Measurements from ENCODE around the gene TSPEAR.

TSPEAR gene

DNA sequence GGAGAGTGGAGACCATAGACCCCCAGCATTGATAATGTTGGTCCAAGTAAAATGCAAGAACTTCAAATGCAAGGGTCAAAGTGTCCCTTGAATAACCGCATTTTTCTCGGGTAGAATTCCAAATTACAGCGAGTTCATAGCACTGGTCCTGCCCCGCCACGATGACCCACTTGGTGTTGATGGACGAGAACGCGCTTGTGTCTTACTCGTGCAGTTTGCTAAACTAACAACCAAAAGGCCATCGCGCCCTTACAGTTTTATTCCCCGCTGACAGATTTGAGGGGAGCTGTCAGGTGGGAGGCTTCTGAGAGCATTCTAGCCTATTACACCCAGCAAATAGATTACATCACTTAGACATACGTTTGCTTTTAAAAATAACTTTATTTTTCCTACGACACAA is 17.3 kb upstream of the TSPEAR start:
- Histone ChIP-seq H3K4me3 (ENCODE audit: low read length) (no peak overlapping the region), H3K4me1 (ENCODE audit: control insufficient read depth, low read length) (no peaks in the 10 kb centered on the region), H4K20me1 (ENCODE audit: control insufficient read depth, insufficient read depth, low read depth, low read length) (no peaks in the 10 kb centered on the region), H3K9me2 (replicated peaks; ENCODE audit: control insufficient read depth, low read length) (no peaks in the 10 kb centered on the region), H3K9me3 (ENCODE audit: control insufficient read depth, insufficient read depth, low read length) (no peaks in the 10 kb centered on the region), H3K36me3 (ENCODE audit: control insufficient read depth, low read length) (no peaks in the 10 kb centered on the region), H3K4me2 (ENCODE audit: low read length) (no peak overlapping the region), H3F3A (ENCODE audit: control insufficient read depth, insufficient read depth) (no peaks in the 10 kb centered on the region), H3K27me3 (ENCODE audit: control insufficient read depth, low read length) (no peaks in the 10 kb centered on the region), H3K27ac (ENCODE audit: low read depth, low read length) (no peak overlapping the region), H3K79me2 (ENCODE audit: control insufficient read depth, low read length) (no peaks in the 10 kb centered on the region)
- TF ChIP-seq, protein P1, sequence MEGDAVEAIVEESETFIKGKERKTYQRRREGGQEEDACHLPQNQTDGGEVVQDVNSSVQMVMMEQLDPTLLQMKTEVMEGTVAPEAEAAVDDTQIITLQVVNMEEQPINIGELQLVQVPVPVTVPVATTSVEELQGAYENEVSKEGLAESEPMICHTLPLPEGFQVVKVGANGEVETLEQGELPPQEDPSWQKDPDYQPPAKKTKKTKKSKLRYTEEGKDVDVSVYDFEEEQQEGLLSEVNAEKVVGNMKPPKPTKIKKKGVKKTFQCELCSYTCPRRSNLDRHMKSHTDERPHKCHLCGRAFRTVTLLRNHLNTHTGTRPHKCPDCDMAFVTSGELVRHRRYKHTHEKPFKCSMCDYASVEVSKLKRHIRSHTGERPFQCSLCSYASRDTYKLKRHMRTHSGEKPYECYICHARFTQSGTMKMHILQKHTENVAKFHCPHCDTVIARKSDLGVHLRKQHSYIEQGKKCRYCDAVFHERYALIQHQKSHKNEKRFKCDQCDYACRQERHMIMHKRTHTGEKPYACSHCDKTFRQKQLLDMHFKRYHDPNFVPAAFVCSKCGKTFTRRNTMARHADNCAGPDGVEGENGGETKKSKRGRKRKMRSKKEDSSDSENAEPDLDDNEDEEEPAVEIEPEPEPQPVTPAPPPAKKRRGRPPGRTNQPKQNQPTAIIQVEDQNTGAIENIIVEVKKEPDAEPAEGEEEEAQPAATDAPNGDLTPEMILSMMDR (IDR thresholded peaks at IDR 0.05; ENCODE audit: low read depth, low read length, poor library complexity, severe bottlenecking), result no peak
- no peak for TF ChIP-seq EZH2phosphoT487 (IDR thresholded peaks at IDR 0.05; ENCODE audit: borderline replicate concordance, low read length)

DNA sequence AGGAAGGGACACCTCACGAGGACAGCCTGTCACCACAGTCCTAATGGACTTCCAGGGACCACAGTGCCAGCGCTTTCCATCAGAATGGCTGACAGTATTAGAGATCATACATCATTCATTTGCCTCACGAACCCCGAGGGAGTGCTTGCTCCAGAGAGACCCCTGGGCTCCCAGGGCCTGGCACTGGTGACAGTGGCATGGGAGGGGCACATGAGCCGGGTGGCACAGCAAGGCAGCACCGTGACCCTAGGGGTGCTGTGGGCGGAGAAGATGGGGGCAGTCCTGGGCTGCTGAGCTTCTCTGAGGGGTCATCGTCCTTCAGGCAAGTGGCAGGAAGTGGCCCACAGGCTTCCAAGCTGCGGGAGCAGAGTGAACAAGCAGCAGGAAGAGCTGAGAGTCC is 16.4 kb upstream of the TSPEAR start:
- no peaks in the 10 kb centered on the region for H3K27me3 ChIP-seq (ENCODE audit: control insufficient read depth, low read length)
- H3K36me3 ChIP-seq (ENCODE audit: control insufficient read depth, low read length), result no peaks in the 10 kb centered on the region
- H3K4me2 ChIP-seq (ENCODE audit: low read length), result no peak overlapping the region
- H3K27ac ChIP-seq (ENCODE audit: low read depth, low read length), result no peak overlapping the region
- H3K4me3 ChIP-seq (ENCODE audit: low read length), result no peak overlapping the region
- TF ChIP-seq, protein P1 (IDR thresholded peaks at IDR 0.05; ENCODE audit: low read depth, low read length, poor library complexity, severe bottlenecking), result no peak
- no peak for TF ChIP-seq EZH2phosphoT487 (IDR thresholded peaks at IDR 0.05; ENCODE audit: borderline replicate concordance, low read length)
- H3K79me2 ChIP-seq (ENCODE audit: control insufficient read depth, low read length), result no peaks in the 10 kb centered on the region
- no peaks in the 10 kb centered on the region for H3K4me1 ChIP-seq (ENCODE audit: control insufficient read depth, low read length)
- no peaks in the 10 kb centered on the region for H3K9me2 ChIP-seq (replicated peaks; ENCODE audit: control insufficient read depth, low read length)
- H3F3A ChIP-seq (ENCODE audit: control insufficient read depth, insufficient read depth), result no peaks in the 10 kb centered on the region
- no peaks in the 10 kb centered on the region for H4K20me1 ChIP-seq (ENCODE audit: control insufficient read depth, insufficient read depth, low read depth, low read length)
- H3K9me3 ChIP-seq (ENCODE audit: control insufficient read depth, insufficient read depth, low read length), result no peaks in the 10 kb centered on the region

DNA sequence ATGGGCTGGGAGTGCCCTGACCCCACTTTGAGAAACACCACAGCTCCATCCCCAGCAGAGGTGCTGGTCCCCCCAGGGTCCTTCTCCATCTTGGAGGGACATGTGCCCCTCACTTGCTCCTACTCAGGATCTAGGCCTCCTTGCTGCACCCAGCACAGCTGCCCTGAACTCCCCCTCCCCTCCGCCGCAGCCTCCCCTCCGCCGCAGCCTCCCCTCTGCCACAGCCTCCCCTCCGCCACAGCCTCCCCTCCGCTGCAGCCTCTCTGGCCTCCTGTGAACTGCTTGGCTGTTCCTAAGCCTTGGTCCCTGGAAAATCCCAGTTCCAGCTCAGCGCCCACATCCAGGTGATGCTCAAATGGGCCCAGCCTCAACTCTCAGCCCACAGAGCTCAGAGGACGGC is 15.9 kb upstream of the TSPEAR start:
- H3K4me2 ChIP-seq (ENCODE audit: low read length), result no peak overlapping the region
- H3K79me2 ChIP-seq (ENCODE audit: control insufficient read depth, low read length), result no peaks in the 10 kb centered on the region
- TF ChIP-seq EZH2phosphoT487 (IDR thresholded peaks at IDR 0.05; ENCODE audit: borderline replicate concordance, low read length), result no peak
- TF ChIP-seq, protein P1 (IDR thresholded peaks at IDR 0.05; ENCODE audit: low read depth, low read length, poor library complexity, severe bottlenecking), result no peak

GRCh38 chr21:44726826-44727225 is 15.5 kb upstream of the TSPEAR start:
- no peaks in the 10 kb centered on the region for H3K79me2 ChIP-seq (ENCODE audit: control insufficient read depth, low read length)

More for the DNA sequence above, 15.9 kb upstream of the TSPEAR start:
- Histone ChIP-seq H3K4me3 (ENCODE audit: low read length) (no peak overlapping the region), H3K27ac (ENCODE audit: low read depth, low read length) (no peak overlapping the region), H3K4me1 (ENCODE audit: control insufficient read depth, low read length) (no peaks in the 10 kb centered on the region), H3K36me3 (ENCODE audit: control insufficient read depth, low read length) (no peaks in the 10 kb centered on the region), H4K20me1 (ENCODE audit: control insufficient read depth, insufficient read depth, low read depth, low read length) (no peaks in the 10 kb centered on the region), H3K9me2 (replicated peaks; ENCODE audit: control insufficient read depth, low read length) (no peaks in the 10 kb centered on the region), H3K9me3 (ENCODE audit: control insufficient read depth, insufficient read depth, low read length) (no peaks in the 10 kb centered on the region), H3K27me3 (ENCODE audit: control insufficient read depth, low read length) (no peaks in the 10 kb centered on the region), H3F3A (ENCODE audit: control insufficient read depth, insufficient read depth) (no peaks in the 10 kb centered on the region)

More at GRCh38 chr21:44726826-44727225, 15.5 kb upstream of the TSPEAR start:
- no peaks in the 10 kb centered on the region for H3K36me3 ChIP-seq (ENCODE audit: control insufficient read depth, low read length)
- H3F3A ChIP-seq (ENCODE audit: control insufficient read depth, insufficient read depth), result no peaks in the 10 kb centered on the region
- no peak for TF ChIP-seq EZH2phosphoT487 (IDR thresholded peaks at IDR 0.05; ENCODE audit: borderline replicate concordance, low read length)
- TF ChIP-seq, protein P1 (IDR thresholded peaks at IDR 0.05; ENCODE audit: low read depth, low read length, poor library complexity, severe bottlenecking), result no peak
- no peaks in the 10 kb centered on the region for H4K20me1 ChIP-seq (ENCODE audit: control insufficient read depth, insufficient read depth, low read depth, low read length)
- H3K4me1 ChIP-seq (ENCODE audit: control insufficient read depth, low read length), result no peaks in the 10 kb centered on the region
- no peaks in the 10 kb centered on the region for H3K9me3 ChIP-seq (ENCODE audit: control insufficient read depth, insufficient read depth, low read length)
- no peaks in the 10 kb centered on the region for H3K27me3 ChIP-seq (ENCODE audit: control insufficient read depth, low read length)
- H3K27ac ChIP-seq (ENCODE audit: low read depth, low read length), result no peak overlapping the region
- no peak overlapping the region for H3K4me2 ChIP-seq (ENCODE audit: low read length)
- no peak overlapping the region for H3K4me3 ChIP-seq (ENCODE audit: low read length)
- H3K9me2 ChIP-seq (replicated peaks; ENCODE audit: control insufficient read depth, low read length), result no peaks in the 10 kb centered on the region

Data from DOHH2 (cell line).